ENCODE data around the gene TTC7B.
"Not testable (repeated sequence)": the region's sequence is repeated elsewhere in the genome, so short reads cannot be mapped to it uniquely, and the experiment has no call there.

Gene TTC7B

DNA sequence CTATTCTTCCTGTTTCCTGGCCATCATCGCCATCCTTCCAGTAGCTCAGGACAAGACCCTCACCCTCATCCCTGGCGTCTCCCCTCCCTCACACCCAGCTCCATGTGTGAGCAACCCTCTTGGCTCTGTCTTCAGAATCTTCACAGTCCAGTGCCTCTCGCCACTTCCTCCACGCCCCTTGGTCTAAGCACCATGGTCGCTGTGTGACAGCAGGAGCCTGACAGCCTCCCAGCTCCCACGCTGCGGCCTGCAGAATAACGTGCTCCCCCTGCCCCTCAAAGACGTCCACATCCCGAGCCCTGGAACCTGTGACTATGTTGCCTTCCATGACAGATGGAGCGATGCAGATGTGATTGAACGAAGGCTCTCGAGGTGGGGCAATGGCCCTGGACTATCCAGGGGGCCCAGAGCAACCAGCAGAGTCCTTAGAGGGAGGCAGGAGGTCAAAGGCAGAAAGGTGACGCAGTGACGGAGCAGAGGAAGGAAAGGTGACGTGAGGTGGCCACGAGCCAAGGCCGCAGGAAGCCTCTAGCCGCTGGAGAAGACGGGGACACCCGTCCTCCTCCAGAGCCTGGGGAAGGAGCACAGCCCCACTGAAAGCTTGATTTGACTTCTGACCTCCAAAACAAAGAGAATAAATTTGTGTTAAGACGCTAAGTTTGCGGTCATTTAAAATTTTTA, 279.6 kb downstream of the TTC7B start:
- H3K4me3 Mint-ChIP-seq = no peak overlapping the region
- H3K27me3 Mint-ChIP-seq = no peaks in the 10 kb centered on the region
- no peaks in the 10 kb centered on the region for H3K4me1 Mint-ChIP-seq
- no peaks in the 10 kb centered on the region for H3K36me3 Mint-ChIP-seq
- no peak overlapping the region for H3K27ac Mint-ChIP-seq
- no peaks in the 10 kb centered on the region for H3K9me3 Mint-ChIP-seq

DNA sequence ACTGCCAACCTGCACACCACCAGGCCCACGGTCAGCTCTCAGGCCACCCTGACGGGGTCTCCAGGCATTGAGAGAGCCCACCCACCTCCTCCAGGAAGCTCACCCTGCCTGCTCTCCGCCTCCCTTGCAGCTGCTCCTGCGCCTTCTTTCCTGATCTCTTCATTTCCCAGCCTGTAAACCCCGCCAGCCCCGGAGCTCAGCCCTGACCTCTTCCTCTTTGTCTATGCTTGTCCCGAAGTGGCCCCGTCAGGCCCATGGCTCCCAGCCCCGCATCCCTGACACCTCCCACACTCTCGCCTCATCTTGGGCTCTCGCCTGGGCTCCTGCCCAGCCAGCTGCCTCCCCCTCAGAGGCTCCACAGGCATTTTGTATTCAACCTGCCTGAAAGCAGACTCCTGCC, 280.1 kb downstream of the TTC7B start:
- Mint-ChIP-seq H3K4me3 (no peak overlapping the region), H3K9me3 (no peaks in the 10 kb centered on the region), H3K27ac (no peak overlapping the region), H3K36me3 (no peaks in the 10 kb centered on the region), H3K27me3 (no peaks in the 10 kb centered on the region), H3K4me1 (no peaks in the 10 kb centered on the region)

DNA sequence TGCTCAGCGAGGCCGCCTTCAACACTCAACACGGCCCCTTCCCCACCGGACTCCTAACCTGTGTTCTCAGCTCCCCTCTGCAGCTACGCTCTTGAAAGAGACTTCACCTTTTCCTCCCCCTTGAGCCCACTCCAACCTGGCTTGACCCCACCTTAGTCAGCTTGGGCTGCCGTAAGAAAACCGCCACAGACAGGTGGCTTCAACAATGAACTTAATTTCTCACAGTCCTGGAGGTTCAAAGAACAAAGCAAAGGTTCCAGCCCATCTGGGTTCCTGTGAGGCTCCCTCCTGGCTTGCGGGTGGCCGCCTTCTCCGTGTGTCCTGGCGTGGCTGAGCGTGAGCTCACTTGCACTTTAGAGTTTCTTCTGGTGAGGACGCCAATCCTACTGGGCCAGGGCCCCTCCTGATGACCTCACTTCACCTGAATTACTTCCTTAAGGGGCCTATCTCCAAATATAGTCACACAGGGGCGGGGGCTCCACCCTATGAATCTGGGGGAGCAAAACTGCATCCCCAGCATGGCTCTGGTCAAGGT, 280.6 kb downstream of the TTC7B start:
- Mint-ChIP-seq H3K27ac (no peak overlapping the region), H3K9me3 (no peaks in the 10 kb centered on the region), H3K4me1 (no peaks in the 10 kb centered on the region), H3K36me3 (no peaks in the 10 kb centered on the region), H3K4me3 (no peak overlapping the region), H3K27me3 (no peaks in the 10 kb centered on the region)

DNA sequence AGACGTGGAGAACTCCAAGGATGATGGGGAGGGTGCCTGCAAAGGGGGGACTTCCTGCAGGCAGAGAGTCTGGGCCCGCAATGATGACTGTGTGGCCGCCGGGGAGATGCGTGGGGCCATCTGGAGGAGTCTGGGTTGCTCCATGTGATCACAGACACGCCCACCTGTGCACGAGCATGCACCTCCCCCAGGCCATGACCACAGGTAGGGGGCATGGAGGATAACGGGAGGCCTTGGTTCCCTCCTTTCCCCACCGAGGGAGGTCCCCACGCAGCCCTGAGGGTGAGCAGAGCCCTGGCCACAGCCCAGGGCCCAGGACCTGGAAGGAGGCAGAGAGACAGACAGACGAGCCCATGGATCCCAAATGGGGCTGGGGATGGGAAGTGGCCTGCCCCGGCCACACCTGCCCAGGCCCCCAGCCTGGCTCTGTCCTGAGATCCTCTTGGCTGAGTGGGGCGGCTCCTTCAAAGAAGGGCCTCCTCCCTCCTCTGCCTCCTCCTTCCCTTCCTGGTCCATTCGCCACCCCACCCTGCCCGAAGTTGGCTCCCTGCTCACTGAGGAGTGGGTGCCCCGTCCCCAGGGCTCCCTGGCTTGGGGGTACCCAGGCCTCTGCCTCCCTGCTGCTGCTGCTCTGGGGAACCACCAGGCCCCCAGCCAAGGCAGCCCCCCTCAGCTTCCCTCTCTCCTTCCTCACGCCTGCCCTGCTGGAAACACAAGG, 281.2 kb downstream of the TTC7B start:
- Mint-ChIP-seq H3K4me3 (no peak overlapping the region), H3K36me3 (no peaks in the 10 kb centered on the region), H3K27ac (no peak overlapping the region), H3K9me3 (no peaks in the 10 kb centered on the region), H3K27me3 (no peaks in the 10 kb centered on the region), H3K4me1 (no peaks in the 10 kb centered on the region)

DNA sequence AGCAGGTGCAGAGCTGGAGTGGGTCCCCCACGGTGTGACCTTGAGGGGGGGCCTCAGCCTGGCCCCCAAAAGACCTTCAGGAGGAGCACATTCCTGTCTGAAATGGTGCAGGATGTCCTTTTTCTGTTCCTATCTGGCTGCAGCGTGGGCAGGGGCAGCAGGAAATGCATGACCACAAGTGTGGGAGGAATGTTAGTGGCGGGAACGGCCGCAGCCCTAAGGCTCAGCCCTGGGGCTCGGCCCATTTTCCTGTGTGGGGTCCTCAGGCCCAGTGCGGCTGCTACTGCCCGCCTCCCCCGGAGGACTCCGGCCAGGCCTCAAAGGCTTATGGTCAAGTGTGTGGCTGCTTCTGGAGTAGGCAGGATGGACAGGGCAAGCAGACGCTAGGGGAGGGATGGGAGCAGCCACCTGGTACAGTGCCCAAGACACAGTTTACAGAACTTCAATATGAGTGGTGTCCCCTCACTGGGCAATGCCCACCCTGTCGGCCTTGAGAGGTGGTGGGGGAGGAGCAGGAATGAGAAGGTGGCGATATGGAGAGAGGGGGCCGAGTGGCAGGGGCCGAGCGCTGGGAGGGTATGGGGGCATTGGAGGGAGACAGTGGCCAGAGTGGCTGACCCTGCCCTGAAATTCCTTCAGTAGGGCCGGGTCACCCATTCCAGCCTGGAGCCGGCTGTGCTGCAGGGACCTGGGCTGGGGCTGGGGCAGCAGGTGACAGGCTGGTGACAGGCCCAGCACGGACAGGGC, 282.0 kb downstream of the TTC7B start:
- Mint-ChIP-seq H3K4me1 (no peaks in the 10 kb centered on the region), H3K4me3 (no peak overlapping the region), H3K9me3 (no peaks in the 10 kb centered on the region), H3K36me3 (no peaks in the 10 kb centered on the region), H3K27me3 (no peaks in the 10 kb centered on the region), H3K27ac (no peak overlapping the region)

DNA sequence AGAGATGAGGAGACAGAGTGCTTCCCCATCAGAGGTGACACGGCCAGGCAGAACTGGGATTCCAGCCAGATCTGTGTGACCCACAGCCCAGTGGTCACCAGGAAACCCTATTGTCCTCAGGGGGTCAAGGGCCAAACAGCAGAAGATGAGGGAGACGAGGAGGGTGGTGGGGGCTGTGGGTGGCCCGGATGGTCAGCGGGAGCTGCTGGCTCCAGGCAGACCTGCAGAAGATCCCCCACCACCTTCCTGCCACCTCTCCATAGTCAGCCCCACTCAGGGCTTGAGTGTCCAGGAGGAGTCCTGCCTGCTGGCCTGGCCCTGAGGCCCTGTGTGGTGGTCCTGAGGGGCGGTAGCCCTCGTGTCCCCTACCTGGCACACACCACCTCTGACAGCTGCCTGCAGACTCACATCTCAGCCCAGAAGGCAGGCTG, 282.6 kb downstream of the TTC7B start:
- no peaks in the 10 kb centered on the region for H3K27me3 Mint-ChIP-seq
- H3K4me1 Mint-ChIP-seq = no peaks in the 10 kb centered on the region
- no peaks in the 10 kb centered on the region for H3K9me3 Mint-ChIP-seq
- H3K4me3 Mint-ChIP-seq = no peak overlapping the region
- no peaks in the 10 kb centered on the region for H3K36me3 Mint-ChIP-seq
- no peak overlapping the region for H3K27ac Mint-ChIP-seq

DNA sequence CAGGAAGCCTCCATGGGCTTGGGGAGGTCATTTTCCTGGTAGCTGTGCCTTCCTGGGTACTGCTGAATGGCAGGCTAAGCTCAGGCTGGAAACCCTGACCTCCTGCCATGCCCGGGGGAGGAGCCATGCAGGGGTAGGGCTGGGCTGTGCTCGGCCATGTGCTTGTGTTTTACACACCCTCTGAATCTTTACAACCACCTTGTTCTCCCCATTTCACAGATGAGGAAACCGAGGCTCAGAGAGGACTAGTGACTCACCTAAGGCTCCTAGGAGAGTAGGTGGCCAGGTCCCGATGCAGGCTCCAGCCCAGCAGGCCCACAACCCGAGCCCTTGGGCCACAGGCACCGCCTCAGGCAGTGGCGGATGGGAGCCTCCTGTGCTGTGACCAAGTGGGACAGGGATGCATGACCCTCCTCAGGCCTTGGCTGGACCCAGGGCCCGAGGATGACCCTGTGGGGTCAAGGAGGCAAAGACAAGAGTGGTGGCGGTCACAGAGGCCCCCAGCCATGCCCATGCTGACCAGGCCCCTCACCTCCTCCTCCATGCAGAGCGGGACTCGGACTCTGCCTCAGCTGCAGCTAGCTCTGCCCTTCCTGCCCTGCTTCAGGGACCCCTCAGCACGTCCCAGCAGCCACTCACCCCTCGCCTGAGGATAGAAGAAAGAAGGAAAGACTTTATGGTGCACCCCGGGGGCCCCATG, 283.3 kb downstream of the TTC7B start:
- Mint-ChIP-seq H3K27ac (no peak overlapping the region), H3K36me3 (no peaks in the 10 kb centered on the region), H3K9me3 (no peaks in the 10 kb centered on the region), H3K27me3 (no peaks in the 10 kb centered on the region), H3K4me1 (no peaks in the 10 kb centered on the region), H3K4me3 (no peak overlapping the region)

DNA sequence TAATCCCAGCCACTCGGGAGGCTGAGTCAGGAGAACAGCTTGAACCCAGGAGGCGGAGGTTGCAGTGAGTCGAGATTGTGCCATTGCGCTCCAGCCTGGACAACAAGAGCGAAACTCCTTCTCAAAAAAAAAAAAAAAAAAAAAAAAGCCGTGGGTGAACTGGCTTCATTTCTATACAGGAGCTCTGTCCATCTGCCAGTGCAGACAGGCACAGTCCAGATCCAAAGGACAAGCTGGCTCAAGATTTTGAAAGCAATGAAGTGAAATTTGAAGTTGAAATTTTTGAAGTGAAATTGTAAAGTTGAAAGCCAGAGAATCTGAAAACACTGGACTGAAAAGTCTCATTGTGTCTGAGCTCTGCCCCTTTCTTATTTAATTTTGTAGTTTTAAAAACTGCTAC, 284.7 kb downstream of the TTC7B start:
- Mint-ChIP-seq H3K9me3 (no peaks in the 10 kb centered on the region), H3K27me3 (no peaks in the 10 kb centered on the region), H3K4me3 (no peak overlapping the region), H3K27ac (no peak overlapping the region), H3K36me3 (no peaks in the 10 kb centered on the region), H3K4me1 (no peaks in the 10 kb centered on the region)

DNA sequence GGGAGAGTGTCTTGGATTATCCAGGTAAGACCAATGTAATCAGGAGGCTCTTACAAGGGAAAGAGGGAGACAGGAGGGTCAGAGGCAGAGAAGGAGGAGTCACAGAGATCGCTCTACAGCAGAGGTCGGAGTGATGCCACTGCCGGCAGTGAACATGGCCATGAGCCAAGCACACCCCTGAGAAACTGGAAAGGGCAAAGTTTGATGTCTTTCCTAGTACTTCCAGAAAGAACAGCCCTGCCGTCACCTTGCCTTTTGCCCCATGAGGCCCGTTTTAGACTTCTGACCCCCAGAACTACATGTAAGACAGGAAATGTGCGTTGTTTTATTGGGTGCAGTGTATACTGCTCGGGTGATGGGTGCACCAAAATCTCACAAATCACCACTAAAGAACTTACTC, 285.7 kb downstream of the TTC7B start:
- no peaks in the 10 kb centered on the region for H3K27me3 Mint-ChIP-seq
- no peaks in the 10 kb centered on the region for H3K36me3 Mint-ChIP-seq
- no peak overlapping the region for H3K27ac Mint-ChIP-seq
- H3K4me3 Mint-ChIP-seq = no peak overlapping the region
- H3K4me1 Mint-ChIP-seq = no peaks in the 10 kb centered on the region
- no peaks in the 10 kb centered on the region for H3K9me3 Mint-ChIP-seq

DNA sequence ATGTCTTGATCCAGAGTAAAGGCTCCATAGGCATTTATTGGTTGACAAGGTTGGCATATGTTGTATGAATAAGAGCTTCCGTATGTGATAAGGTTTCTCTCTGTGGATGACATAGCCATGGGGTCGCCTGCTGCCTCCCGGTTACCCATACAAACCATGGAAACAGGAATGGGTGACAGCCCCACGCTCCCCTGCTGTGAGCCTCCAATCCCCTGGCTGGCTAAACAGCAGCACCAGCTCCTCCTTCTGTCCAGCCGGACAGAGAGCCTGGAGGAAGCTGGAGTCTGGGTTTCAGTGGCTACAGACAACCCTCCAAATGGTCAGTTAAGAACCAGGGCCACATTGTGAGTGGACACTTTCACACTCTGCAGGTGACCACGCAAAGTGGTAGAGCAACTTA, 288.3 kb downstream of the TTC7B start:
- Mint-ChIP-seq H3K9me3 (no peaks in the 10 kb centered on the region), H3K27me3 (no peaks in the 10 kb centered on the region), H3K4me3 (no peak overlapping the region), H3K4me1 (no peaks in the 10 kb centered on the region), H3K27ac (no peak overlapping the region), H3K36me3 (no peaks in the 10 kb centered on the region)

DNA sequence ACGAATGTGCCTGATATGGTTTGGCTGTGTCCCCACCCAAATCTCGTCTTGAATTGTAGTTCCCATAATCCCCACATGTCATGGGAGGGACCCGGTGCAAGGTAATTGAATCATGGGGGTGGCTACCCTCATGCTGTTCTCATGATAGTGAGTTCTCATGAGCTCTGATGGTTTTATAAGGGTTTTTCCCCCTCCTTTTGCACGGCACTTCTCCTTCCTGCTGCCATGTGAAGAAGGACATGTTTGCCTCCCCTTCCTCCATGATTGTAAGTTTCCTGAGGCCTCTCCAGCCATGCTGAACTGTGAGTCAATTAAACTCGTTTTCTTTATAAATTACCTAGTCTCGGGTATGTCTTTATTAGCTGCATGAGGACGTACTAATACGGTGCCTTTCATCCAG, 289.7 kb downstream of the TTC7B start:
- H3K4me1 Mint-ChIP-seq, H3K36me3 Mint-ChIP-seq, H3K9me3 Mint-ChIP-seq, H3K27ac Mint-ChIP-seq, H3K27me3 Mint-ChIP-seq, H3K4me3 Mint-ChIP-seq: not testable (repeated sequence)

DNA sequence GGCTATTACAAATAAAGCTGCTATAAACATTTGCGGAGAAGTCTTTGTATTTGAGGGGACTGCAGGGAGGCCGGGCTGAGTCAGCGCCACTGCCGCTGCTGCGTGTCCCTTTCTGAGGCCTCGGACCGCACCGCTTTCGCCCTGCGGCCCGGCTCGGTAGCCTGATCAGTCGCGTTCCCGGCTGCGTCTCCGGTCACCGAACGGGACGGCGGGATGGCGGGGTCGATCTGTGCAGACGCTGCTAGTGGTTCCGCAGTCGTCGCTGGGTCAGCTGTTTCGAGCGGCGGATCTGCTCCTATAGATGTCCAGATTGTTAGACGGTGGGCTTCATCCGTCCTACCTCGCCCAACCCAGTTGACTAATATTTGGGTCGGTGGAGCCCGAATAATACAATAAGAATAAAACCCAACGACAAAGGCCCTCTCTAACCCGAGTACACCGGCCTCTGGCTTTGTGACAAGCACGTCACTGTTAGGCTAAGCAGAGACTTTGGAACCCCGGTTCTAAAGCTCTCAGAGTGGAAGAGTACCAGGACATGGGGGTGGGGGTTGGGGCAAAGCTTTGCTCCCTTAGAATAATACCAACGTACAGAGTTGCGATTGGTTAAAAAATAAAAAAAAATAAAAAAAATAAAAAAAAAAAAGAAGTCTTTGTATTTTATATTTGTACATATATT, 290.7 kb downstream of the TTC7B start:
- H3K27ac Mint-ChIP-seq, H3K27me3 Mint-ChIP-seq, H3K4me3 Mint-ChIP-seq, H3K9me3 Mint-ChIP-seq, H3K4me1 Mint-ChIP-seq, H3K36me3 Mint-ChIP-seq: not testable (repeated sequence)

DNA sequence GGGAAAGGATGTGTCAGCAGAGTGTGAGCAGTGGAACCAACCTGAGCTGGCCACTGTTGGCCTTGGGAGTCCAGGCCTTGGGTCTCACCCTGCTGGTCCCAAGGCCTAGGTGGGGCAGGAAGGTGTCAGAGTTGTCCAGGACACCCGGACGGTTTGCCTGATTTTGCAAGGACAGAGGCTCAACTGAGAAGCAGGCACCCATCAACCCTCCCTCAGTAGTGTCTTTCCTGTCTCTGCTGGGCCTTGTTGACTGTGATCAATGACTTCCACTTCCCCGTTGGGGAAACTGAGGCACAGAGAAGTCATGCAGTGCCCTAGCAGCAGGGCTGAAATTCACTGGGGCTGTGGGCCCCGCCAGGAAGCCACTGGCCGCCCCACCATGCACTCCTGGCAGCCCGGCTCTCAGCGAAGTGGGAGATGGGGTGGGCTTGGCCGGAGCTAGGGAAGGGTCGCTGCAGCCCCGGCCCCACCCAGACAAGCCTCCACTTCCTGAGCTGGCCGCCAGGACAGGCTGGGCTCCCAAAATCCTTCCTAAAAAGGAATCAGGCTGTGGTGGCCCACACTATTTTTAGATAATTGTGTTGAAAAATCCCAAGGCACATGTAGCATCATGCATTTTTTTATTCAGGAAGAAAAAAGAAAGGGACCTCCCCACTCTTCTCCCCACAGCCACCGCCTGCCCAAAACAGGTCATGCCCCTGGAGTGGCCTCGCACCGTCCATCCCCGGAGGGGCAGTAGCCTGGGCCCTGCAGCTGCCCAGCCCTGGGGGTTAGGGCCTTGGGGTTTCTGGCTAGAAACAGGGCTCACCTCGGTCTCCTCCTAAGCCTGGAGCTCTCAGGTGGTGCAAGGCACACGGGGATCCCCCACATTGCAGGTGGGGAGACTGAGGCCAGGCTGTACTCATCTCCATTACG, 292.0 kb downstream of the TTC7B start:
- Mint-ChIP-seq H3K27ac (no peak overlapping the region), H3K4me1 (no peaks in the 10 kb centered on the region), H3K9me3 (no peaks in the 10 kb centered on the region), H3K36me3 (no peaks in the 10 kb centered on the region), H3K27me3 (no peaks in the 10 kb centered on the region), H3K4me3 (no peak overlapping the region)

DNA sequence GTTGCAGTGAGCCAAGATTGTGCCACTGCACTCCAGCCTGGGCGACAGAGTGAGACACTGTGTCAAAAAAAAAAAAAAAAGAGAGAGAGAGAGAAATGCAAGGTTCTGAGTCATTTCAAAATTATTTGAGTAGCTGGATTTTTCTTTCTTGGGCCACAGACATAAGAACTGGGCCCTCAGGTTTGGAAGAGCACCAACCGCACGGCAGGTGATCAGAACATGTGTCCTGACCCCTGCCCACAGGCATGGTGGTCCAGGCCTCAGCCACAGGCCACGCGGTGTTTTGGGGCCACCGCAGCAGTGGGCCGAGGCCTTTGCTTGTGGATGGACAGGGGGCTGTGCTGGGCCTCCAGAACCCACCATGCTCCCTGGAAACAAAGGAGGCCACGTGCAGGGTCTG, 292.7 kb downstream of the TTC7B start:
- Mint-ChIP-seq H3K27me3 (no peaks in the 10 kb centered on the region), H3K36me3 (no peaks in the 10 kb centered on the region), H3K4me3 (no peak overlapping the region), H3K9me3 (no peaks in the 10 kb centered on the region), H3K27ac (no peak overlapping the region), H3K4me1 (no peaks in the 10 kb centered on the region)
